HG03460 (cell line): ENCODE results near the gene SCGB1D1.

Source experiments
- ATAC-seq: cut with Tn5 transposase; IDR thresholded peaks from one replicate; pipeline ENCODE4 v1.9.1; 2021; ENCODE audit not compliant: unreplicated experiment

SCGB1D1 gene

GRCh38 chr11:62221498-62221897 lies 31.5 kb downstream of the SCGB1D1 start:
- ATAC-seq, result no peak

GRCh38 chr11:62223095-62223494 lies 33.1 kb downstream of the SCGB1D1 start:
- no peak for ATAC-seq

- ATAC-seq, result no peak
Observed at GRCh38 chr11:62233730-62234129, 43.7 kb downstream of the SCGB1D1 start.

- no peak for ATAC-seq
Observed at GRCh38 chr11:62236187-62236586, 46.2 kb downstream of the SCGB1D1 start.

- ATAC-seq, result no peak
Observed at GRCh38 chr11:62237499-62237898, 47.5 kb downstream of the SCGB1D1 start.

GRCh38 chr11:62238151-62238550 lies 48.1 kb downstream of the SCGB1D1 start:
- ATAC-seq, result no peak

GRCh38 chr11:62241095-62241494 lies 51.1 kb downstream of the SCGB1D1 start:
- no peak for ATAC-seq

- no peak for ATAC-seq
Observed at GRCh38 chr11:62242021-62242420, 52.0 kb downstream of the SCGB1D1 start, which contains the start of gene SCGB1D2. Gene SCGB1D2 (plus strand): TSS chr11:62242239. CDS start chr11:62242308, 69 bp downstream.
